ENCODE data around the gene MEP1B. TPM values are rescaled to one million over a fixed set of nuclear protein-coding genes. Genes with fewer than 3 reads are reported as not detected.

Gene MEP1B
- total and polyA plus RNA-seq, 2 experiments from 2014 or later = not detected

DNA sequence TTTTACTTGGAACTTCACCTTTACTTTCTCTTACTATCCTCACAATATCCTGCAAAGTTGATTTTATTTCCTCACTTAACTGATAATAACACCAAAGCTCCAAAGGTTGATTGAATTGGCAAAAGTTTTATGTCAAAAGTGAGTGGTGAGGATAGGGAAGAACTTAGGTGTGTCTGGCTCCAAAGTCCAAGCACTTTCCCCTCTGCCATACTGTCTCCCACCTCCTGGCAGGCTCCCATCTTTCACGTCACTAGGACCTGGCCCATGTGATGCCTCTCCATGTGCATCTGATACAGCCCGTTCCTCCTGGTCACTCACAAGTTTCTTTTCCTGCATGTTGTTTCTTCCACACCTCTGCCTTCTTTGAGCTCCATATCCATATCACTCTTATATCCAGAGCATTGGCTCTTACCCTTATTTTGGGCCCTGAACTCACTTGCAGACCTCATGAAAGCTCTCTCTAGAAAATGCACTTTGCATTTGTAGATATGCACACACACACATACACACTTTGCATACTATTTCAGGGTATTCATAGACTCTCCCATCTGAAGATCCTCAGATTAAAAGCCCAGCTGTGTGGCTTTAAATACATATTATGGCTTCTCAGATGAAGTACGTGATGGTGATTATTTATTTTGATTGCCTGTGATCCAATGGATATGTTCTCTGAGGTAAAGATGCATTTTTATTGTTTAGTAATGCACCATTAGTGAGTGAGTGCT, 12.3 kb downstream of the MEP1B start:
- DNase-seq (ENCODE audit: low spot score) = no peak
- no peaks in the 10 kb centered on the region for H3K36me3 Mint-ChIP-seq (ENCODE audit: low read depth)
- Histone ChIP-seq H4K20me1 (replicated peaks; ENCODE audit: insufficient read depth) (no peaks in the 10 kb centered on the region), H3K79me2 (replicated peaks; ENCODE audit: insufficient read depth) (no peaks in the 10 kb centered on the region), H3K27ac (ENCODE audit: low read depth) (no peak overlapping the region), H3K36me3 (ENCODE audit: insufficient read depth) (no peaks in the 10 kb centered on the region), H3K4me3 (no peak overlapping the region), H3K4me1 (ENCODE audit: insufficient read depth) (no peaks in the 10 kb centered on the region), H3K27me3 (ENCODE audit: insufficient read depth) (no peaks in the 10 kb centered on the region), H3K4me2 (no peak overlapping the region), H3K9me2 (ENCODE audit: insufficient read depth) (0 out of 2 replicates have a peak, but pooled peaks cover 9% of the 10 kb centered on the region), H3F3A (replicated peaks; ENCODE audit: low read depth) (no peaks in the 10 kb centered on the region), H2AFZ (no peak overlapping the region)
- no peaks in the 10 kb centered on the region for H3K4me1 Mint-ChIP-seq
- ATAC-seq = no peak
- H3K4me3 Mint-ChIP-seq = no peak overlapping the region
- H3K27ac Mint-ChIP-seq = no peak overlapping the region
- H3K9me3 Mint-ChIP-seq = no peaks in the 10 kb centered on the region; the same call in 2 of the 3 replicates
- TF ChIP-seq CTCF (conservative IDR thresholded peaks at IDR 0.05; ENCODE audit: low read depth in 2 of 2) (no peak), ZNF114 (CRISPR knock-in tag; IDR thresholded peaks at IDR 0.05) (no peak), CREB1 (CRISPR knock-in tag; IDR thresholded peaks at IDR 0.05; ENCODE audit: low read depth) (no peak), JUNB (IDR thresholded peaks at IDR 0.05; ENCODE audit: unreplicated experiment) (no peak), EZH2phosphoT487 (IDR thresholded peaks at IDR 0.05; ENCODE audit: unreplicated experiment) (no peak), REST (IDR thresholded peaks at IDR 0.05; ENCODE audit: unreplicated experiment) (no peak), NANOG (IDR thresholded peaks at IDR 0.05; ENCODE audit: borderline replicate concordance) (no peak), ZNF331 (CRISPR knock-in tag; IDR thresholded peaks at IDR 0.05; ENCODE audit: low read depth) (no peak), POLR2AphosphoS5 (IDR thresholded peaks at IDR 0.05; ENCODE audit: low read depth) (no peak), STAT1 (IDR thresholded peaks at IDR 0.05; ENCODE audit: unreplicated experiment) (no peak), EZH2 (IDR thresholded peaks at IDR 0.05; ENCODE audit: low read depth, unreplicated experiment) (no peak)
- TF ChIP-seq, protein P1, sequence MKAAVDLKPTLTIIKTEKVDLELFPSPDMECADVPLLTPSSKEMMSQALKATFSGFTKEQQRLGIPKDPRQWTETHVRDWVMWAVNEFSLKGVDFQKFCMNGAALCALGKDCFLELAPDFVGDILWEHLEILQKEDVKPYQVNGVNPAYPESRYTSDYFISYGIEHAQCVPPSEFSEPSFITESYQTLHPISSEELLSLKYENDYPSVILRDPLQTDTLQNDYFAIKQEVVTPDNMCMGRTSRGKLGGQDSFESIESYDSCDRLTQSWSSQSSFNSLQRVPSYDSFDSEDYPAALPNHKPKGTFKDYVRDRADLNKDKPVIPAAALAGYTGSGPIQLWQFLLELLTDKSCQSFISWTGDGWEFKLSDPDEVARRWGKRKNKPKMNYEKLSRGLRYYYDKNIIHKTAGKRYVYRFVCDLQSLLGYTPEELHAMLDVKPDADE (IDR thresholded peaks at IDR 0.05) = no peak
- TF ChIP-seq, protein P2, sequence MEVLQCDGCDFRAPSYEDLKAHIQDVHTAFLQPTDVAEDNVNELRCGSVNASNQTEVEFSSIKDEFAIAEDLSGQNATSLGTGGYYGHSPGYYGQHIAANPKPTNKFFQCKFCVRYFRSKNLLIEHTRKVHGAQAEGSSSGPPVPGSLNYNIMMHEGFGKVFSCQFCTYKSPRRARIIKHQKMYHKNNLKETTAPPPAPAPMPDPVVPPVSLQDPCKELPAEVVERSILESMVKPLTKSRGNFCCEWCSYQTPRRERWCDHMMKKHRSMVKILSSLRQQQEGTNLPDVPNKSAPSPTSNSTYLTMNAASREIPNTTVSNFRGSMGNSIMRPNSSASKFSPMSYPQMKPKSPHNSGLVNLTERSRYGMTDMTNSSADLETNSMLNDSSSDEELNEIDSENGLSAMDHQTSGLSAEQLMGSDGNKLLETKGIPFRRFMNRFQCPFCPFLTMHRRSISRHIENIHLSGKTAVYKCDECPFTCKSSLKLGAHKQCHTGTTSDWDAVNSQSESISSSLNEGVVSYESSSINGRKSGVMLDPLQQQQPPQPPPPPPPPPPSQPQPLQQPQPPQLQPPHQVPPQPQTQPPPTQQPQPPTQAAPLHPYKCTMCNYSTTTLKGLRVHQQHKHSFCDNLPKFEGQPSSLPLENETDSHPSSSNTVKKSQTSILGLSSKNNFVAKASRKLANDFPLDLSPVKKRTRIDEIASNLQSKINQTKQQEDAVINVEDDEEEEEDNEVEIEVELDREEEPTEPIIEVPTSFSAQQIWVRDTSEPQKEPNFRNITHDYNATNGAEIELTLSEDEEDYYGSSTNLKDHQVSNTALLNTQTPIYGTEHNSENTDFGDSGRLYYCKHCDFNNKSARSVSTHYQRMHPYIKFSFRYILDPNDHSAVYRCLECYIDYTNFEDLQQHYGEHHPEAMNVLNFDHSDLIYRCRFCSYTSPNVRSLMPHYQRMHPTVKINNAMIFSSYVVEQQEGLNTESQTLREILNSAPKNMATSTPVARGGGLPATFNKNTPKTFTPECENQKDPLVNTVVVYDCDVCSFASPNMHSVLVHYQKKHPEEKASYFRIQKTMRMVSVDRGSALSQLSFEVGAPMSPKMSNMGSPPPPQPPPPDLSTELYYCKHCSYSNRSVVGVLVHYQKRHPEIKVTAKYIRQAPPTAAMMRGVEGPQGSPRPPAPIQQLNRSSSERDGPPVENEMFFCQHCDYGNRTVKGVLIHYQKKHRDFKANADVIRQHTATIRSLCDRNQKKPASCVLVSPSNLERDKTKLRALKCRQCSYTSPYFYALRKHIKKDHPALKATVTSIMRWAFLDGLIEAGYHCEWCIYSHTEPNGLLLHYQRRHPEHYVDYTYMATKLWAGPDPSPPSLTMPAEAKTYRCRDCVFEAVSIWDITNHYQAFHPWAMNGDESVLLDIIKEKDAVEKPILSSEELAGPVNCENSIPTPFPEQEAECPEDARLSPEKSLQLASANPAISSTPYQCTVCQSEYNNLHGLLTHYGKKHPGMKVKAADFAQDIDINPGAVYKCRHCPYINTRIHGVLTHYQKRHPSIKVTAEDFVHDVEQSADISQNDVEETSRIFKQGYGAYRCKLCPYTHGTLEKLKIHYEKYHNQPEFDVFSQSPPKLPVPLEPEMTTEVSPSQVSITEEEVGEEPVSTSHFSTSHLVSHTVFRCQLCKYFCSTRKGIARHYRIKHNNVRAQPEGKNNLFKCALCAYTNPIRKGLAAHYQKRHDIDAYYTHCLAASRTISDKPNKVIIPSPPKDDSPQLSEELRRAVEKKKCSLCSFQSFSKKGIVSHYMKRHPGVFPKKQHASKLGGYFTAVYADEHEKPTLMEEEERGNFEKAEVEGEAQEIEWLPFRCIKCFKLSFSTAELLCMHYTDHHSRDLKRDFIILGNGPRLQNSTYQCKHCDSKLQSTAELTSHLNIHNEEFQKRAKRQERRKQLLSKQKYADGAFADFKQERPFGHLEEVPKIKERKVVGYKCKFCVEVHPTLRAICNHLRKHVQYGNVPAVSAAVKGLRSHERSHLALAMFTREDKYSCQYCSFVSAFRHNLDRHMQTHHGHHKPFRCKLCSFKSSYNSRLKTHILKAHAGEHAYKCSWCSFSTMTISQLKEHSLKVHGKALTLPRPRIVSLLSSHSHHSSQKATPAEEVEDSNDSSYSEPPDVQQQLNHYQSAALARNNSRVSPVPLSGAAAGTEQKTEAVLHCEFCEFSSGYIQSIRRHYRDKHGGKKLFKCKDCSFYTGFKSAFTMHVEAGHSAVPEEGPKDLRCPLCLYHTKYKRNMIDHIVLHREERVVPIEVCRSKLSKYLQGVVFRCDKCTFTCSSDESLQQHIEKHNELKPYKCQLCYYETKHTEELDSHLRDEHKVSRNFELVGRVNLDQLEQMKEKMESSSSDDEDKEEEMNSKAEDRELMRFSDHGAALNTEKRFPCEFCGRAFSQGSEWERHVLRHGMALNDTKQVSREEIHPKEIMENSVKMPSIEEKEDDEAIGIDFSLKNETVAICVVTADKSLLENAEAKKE (CRISPR knock-in tag; IDR thresholded peaks at IDR 0.05) = no peak
- H3K27me3 Mint-ChIP-seq (ENCODE audit: insufficient read depth, low read depth, poor library complexity) = peaks cover 6% of the 10 kb centered on the region

Data from GM23338 (cell line).